IPS-18a (cell line): ENCODE results near the gene LAMTOR5.

ENCODE experiments used
- H3K27ac ChIP-seq: one replicate; pipeline ENCODE4 v1.5.1; 2013; ENCODE audit warnings: low read length
- H3K27me3 ChIP-seq: one replicate; pipeline ENCODE4 v1.6.1; 2013; ENCODE audit warnings: mild to moderate bottlenecking, low read length; ENCODE audit not compliant: control insufficient read depth, insufficient read depth
- H3K36me3 ChIP-seq: one replicate; pipeline ENCODE4 v1.6.1; 2013; ENCODE audit warnings: low read depth, low read length; ENCODE audit not compliant: control insufficient read depth
- H3K4me1 ChIP-seq: one replicate; pipeline ENCODE4 v1.6.1; 2013; ENCODE audit warnings: low read depth, low read length; ENCODE audit not compliant: control insufficient read depth
- H3K4me3 ChIP-seq: one replicate; pipeline ENCODE4 v1.5.1; 2013; ENCODE audit warnings: low read length
- H3K9ac ChIP-seq: one replicate; pipeline ENCODE4 v1.6.1; 2013; ENCODE audit warnings: mild to moderate bottlenecking, low read length, moderate library complexity
- H3K9me3 ChIP-seq: one replicate; pipeline ENCODE4 v1.6.1; 2013; ENCODE audit warnings: low read depth, low read length; ENCODE audit not compliant: control insufficient read depth

LAMTOR5 gene

DNA sequence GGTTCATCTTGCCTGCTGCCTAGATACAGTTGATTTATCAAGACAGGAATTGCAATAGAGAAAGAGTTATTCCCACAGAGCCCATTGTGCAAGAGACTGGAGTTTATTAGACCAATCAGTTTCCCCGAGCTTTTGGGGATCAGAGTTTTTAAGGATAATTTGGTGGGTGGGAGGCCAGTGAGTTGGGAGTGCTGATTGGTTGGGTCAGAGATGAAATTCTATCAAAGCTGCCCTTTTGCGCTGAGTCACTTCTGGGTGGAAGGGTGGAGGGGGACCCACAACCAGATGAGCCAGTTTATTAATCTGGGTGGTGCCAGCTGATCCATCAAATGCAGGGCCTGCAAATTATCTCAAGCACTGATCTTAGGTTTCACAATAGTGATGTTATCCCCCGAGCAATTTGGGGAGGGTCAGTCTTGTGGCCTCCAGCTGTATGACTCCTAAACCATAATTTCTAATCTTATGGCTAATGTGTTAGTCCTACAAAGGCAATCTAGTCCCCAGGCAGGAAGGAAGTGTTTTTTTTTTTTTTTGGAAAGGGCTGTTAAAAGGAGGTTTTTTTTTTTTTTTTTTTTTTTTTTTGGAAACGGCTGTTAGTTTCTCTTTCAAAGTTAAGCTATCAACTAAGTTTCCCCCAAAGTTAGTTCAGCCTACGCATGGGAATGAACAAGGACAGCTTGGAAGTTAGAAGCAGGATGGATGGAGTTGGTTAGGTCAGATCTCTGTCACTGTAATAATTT lies 24.1 kb downstream of the LAMTOR5 start:
- no peaks in the 10 kb centered on the region for H3K4me1 ChIP-seq
- no peaks in the 10 kb centered on the region for H3K27me3 ChIP-seq
- H3K27ac ChIP-seq = no peak overlapping the region
- no peak overlapping the region for H3K4me3 ChIP-seq
- no peaks in the 10 kb centered on the region for H3K36me3 ChIP-seq
- no peaks in the 10 kb centered on the region for H3K9me3 ChIP-seq
- no peak overlapping the region for H3K9ac ChIP-seq

DNA sequence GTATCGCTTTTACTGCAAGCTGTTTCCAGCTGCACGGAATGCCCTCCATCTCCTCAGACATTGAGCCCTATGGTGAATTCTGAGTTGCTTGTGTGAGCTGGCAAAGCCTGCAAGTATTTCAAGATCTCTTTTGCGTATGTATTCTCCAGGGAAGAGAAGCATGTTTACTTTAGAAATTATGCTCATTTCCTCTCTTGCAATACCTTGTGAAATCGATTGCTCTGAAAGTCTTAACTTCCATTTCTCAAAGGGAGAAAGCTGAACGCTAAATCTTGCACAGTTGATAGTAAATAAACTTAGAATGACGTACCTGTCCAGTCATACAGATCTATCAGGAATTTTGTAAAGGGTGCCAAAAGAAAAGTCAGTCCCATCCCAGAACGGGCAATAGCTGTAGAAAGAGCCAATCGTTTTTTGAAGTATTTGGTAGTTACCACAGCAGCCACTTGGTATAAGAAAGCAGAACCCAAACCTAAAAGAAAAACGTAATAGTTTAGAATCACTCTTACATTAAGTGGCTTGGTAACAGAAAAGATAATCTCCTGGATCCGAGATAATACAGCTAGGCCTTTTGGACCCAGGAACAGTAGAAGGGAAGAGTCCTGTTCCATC lies 26.7 kb downstream of the LAMTOR5 start:
- Histone ChIP-seq H3K36me3 (peaks cover 16% of the 10 kb centered on the region), H3K27me3 (no peaks in the 10 kb centered on the region), H3K27ac (no peak overlapping the region), H3K4me1 (no peaks in the 10 kb centered on the region), H3K9me3 (no peaks in the 10 kb centered on the region), H3K9ac (no peak overlapping the region), H3K4me3 (no peak overlapping the region)

DNA sequence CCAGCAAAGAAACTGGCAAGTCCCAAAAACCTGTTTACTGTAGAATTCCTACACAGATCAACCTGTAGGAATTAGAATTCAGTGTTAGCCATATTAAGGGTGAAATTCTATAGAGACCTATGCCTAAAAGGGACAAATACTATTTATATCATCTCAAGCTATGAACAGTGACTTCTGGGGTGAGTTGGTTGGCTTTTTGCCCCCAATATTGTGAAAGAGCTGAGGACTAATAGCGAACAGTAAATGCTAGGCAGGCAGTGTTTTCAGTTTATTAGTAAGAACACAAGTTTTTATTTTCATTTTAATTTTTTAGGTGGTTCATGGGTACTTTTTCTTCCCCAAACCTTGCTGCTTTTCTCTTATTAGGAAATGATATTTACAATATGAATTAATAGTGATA lies 32.0 kb downstream of the LAMTOR5 start:
- no peaks in the 10 kb centered on the region for H3K27me3 ChIP-seq
- no peak overlapping the region for H3K4me3 ChIP-seq
- H3K36me3 ChIP-seq = peaks cover 38% of the 10 kb centered on the region
- no peak overlapping the region for H3K9ac ChIP-seq
- H3K9me3 ChIP-seq = no peaks in the 10 kb centered on the region
- H3K4me1 ChIP-seq = no peaks in the 10 kb centered on the region
- no peak overlapping the region for H3K27ac ChIP-seq

DNA sequence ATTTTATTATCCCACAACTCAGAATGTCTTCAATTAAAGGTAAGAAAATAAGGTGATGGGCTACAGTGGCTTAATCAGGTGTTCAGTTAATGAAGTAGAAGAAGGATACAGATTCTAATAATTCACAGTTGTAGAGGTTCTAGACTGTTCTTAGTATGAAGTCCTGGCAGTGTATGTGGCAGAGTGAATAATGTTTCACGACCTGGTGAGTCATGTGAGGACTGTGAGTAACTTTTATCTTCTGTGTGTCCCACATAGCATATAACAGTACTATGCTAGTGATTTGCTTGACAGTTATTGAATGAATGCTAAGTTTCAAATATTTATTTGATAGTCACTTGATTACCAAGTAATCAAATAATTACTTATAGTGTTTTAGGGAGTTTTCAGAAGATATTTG lies 36.7 kb downstream of the LAMTOR5 start:
- Histone ChIP-seq H3K4me3 (no peak overlapping the region), H3K27ac (no peak overlapping the region), H3K9ac (no peak overlapping the region), H3K27me3 (no peaks in the 10 kb centered on the region), H3K4me1 (no peaks in the 10 kb centered on the region), H3K36me3 (peaks cover 31% of the 10 kb centered on the region), H3K9me3 (no peaks in the 10 kb centered on the region)

DNA sequence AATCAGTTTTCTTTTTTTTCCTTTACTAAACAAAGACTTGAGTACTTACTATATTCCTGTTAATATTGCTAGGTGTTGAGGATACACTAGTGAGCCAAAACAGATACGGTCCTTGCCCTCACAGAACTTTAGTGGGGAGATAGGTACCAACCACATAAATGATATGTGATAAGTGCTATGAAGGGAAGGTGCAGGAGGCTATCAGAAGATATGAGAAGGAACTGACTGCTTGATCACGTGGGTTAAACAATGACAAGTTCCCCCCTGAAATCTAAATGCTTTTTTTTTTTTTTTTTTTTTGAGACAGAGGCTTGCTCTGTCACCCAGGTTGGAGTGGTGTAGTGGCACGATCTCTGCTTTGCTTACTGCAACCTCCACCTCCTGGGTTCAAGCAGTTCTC lies 43.3 kb downstream of the LAMTOR5 start:
- Histone ChIP-seq H3K9me3 (no peaks in the 10 kb centered on the region), H3K9ac (no peak overlapping the region), H3K36me3 (peaks cover 38% of the 10 kb centered on the region), H3K27ac (no peak overlapping the region), H3K27me3 (no peaks in the 10 kb centered on the region), H3K4me3 (no peak overlapping the region), H3K4me1 (no peaks in the 10 kb centered on the region)

DNA sequence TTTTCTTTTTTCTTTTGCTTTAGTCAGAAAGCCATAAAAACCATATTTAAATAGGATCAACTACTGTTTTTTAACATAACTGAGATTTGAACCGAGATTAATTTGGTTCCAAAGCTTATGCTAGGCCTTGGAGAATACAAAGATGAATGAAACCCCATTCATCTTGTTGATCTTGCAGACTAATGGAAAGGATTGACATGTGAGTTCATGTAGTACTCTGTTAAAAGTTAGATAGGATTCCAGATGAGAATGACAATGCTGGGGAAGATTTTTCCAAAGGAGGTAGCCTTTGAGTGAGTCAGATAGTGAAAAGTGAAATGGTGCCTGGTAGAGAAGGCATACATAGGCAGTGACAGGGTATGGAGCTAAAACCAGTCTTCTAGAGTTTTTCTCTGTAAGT lies 45.6 kb downstream of the LAMTOR5 start:
- Histone ChIP-seq H3K9me3 (no peaks in the 10 kb centered on the region), H3K36me3 (peaks cover 34% of the 10 kb centered on the region), H3K4me1 (no peaks in the 10 kb centered on the region), H3K4me3 (no peak overlapping the region), H3K9ac (no peak overlapping the region), H3K27me3 (no peaks in the 10 kb centered on the region), H3K27ac (no peak overlapping the region)

DNA sequence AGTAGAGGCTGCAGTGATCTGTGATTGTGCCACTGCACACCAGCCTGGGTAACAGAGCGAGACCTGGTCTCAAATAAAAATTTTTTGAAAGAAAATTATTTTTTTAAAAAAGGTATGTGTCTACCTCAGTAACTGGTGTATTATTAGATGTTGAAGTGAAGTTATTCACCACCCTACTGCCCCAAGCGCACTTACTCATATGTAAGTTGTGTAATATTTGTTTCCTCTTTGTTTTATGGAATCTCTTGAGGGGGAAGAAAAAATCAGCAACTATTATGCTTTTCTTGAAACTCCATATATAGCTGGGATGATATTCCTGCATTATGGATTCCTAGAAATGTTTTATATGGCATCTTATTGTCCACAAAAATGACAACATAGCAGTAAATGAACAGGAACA lies 47.1 kb downstream of the LAMTOR5 start:
- Histone ChIP-seq H3K27ac (no peak overlapping the region), H3K9ac (no peak overlapping the region), H3K27me3 (no peaks in the 10 kb centered on the region), H3K36me3 (peaks cover 41% of the 10 kb centered on the region), H3K9me3 (no peaks in the 10 kb centered on the region), H3K4me3 (no peak overlapping the region), H3K4me1 (no peaks in the 10 kb centered on the region)

DNA sequence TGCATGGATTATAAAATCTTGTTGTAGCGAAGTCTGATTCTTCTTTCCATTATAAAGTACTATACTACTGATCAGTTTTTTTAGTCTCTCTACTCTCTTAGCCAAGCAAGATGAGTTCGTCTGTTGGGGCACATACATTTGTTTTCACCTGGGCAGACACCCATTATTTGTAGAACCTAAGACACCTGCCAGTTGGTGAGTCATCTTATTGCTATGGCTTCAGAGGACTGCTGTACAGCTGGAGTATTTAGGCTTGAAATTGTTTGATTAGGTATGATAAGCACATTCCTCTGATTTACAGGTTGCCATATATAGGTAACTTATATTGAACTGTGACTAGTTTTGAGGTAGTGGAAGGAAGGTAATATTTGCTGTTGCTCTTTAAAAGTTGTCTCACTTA lies 51.1 kb downstream of the LAMTOR5 start:
- Histone ChIP-seq H3K27ac (no peak overlapping the region), H3K36me3 (peaks cover 19% of the 10 kb centered on the region), H3K4me3 (no peak overlapping the region), H3K27me3 (no peaks in the 10 kb centered on the region), H3K9ac (no peak overlapping the region), H3K4me1 (no peaks in the 10 kb centered on the region), H3K9me3 (no peaks in the 10 kb centered on the region)

DNA sequence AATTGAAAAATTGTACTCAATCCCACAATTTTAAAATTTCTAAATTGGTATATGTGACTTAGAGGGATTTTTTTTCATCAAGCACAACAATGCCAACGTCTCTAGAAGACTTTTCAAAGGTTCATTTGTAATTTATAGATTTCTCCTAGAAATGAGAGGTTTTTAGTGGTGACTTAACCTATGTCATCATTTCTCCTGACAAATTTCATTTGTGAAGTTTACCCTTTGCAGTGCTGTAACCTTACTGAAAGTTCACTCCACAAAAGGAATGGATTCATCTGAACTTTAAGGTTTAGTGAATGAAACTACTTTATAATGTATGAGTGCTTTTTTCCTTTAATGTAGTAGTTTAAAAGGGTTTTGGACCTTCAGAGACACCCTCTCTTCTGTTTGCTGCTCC lies 52.2 kb downstream of the LAMTOR5 start:
- H3K4me1 ChIP-seq = no peaks in the 10 kb centered on the region
- no peak overlapping the region for H3K9ac ChIP-seq
- no peak overlapping the region for H3K4me3 ChIP-seq
- no peaks in the 10 kb centered on the region for H3K27me3 ChIP-seq
- no peaks in the 10 kb centered on the region for H3K9me3 ChIP-seq
- peaks cover 24% of the 10 kb centered on the region for H3K36me3 ChIP-seq
- H3K27ac ChIP-seq = no peak overlapping the region
